Measurements from ENCODE around the gene SYDE2.

GRCh38 chr1:85202864-85203255 lies 2.0 kb upstream of the SYDE2 start:
- TF ChIP-seq FOXP2 (optimal IDR thresholded peaks at IDR 0.05; ENCODE audit: borderline replicate concordance, extremely low read depth, extremely low read length, insufficient read depth): no peak
- TF ChIP-seq POLR2AphosphoS5 (IDR thresholded peaks at IDR 0.05; ENCODE audit: low read depth, low read length): no peak
- no peak for TF ChIP-seq TAF1 (IDR thresholded peaks at IDR 0.05; ENCODE audit: borderline replicate concordance, insufficient read depth, low read length)
- no peak for TF ChIP-seq SIN3A (IDR thresholded peaks at IDR 0.05; ENCODE audit: borderline replicate concordance, insufficient read depth, low read length)
